Lung (tissue), 12 donors: Measurements from ENCODE around the gene POLR3A. TPM values are rescaled to one million over a fixed set of nuclear protein-coding genes. Genes with fewer than 3 reads are reported as not detected.

Source experiments
- ATAC-seq: fragments of 200-7000 bp; cut with Tn5 transposase; one replicate; pipeline ENCODE4 v1.9.1; 2020; ENCODE audit warnings: moderate number of reproducible peaks; ENCODE audit not compliant: insufficient read depth, low FRiP score
- DNase-seq, 3 donors: peaks; one replicate each; pipeline ENCODE4 v3.0.0-alpha.2; 2013 to 2017
- H3K27ac ChIP-seq, 2 donors: one replicate each; pipeline ENCODE4 v1.5.1; 2013; ENCODE audit warnings: mild to moderate bottlenecking in 2 of 2, moderate library complexity in 2 of 2, control low read depth in 1 of 2, inconsistent platforms in 1 of 2, low read depth in 1 of 2, low read length in 1 of 2
- H3K27me3 ChIP-seq, 3 donors: one replicate each; pipeline ENCODE4 v1.5.1; 2013; ENCODE audit warnings: low read length in 2 of 3; ENCODE audit not compliant: control insufficient read depth in 3 of 3, insufficient read depth in 3 of 3
- H3K36me3 ChIP-seq, 4 donors: one replicate each; pipeline ENCODE4 v1.5.1; 2013; ENCODE audit warnings: low read length in 4 of 4, mild to moderate bottlenecking in 1 of 4, moderate library complexity in 1 of 4; ENCODE audit not compliant: control insufficient read depth in 4 of 4, insufficient read depth in 4 of 4
- H3K4me1 ChIP-seq, 5 donors: one replicate each; pipeline ENCODE4 v1.5.1; 2013; ENCODE audit warnings: low read length in 5 of 5, mild to moderate bottlenecking in 2 of 5, moderate library complexity in 1 of 5; ENCODE audit not compliant: control insufficient read depth in 5 of 5, insufficient read depth in 5 of 5
- H3K4me3 ChIP-seq: one replicate; pipeline ENCODE4 v1.5.1; 2013; ENCODE audit warnings: mild to moderate bottlenecking, control low read depth, moderate library complexity
- H3K9ac ChIP-seq, 2 donors: one replicate each; pipeline ENCODE4 v1.5.1; 2013; ENCODE audit warnings: low read length in 2 of 2, control low read depth in 1 of 2; ENCODE audit not compliant: insufficient read depth in 1 of 2
- H3K9me3 ChIP-seq, 4 donors: one replicate each; pipeline ENCODE4 v1.5.1; 2013; ENCODE audit warnings: low read length in 3 of 4, mild to moderate bottlenecking in 1 of 4, moderate library complexity in 1 of 4; ENCODE audit not compliant: control insufficient read depth in 4 of 4, insufficient read depth in 3 of 4
- WGBS, 2 donors: extraction: QIAGEN DNeasy Blood & Tissue Kit; methylation state at CpG; one replicate each; pipeline ENCODE4 v1.1.7; 2013; 5-methylcytosine and 5-hydroxymethylcytosine counted together
- polyA plus RNA-seq, 2 donors: library from polyadenylated mRNA; stranded (reverse); fragments of 200-250 nt; gene quantifications; one replicate each; pipeline ENCODE4 v1.2.1, GENCODE V29; 2013
- total RNA-seq, 2 donors: library from RNA; depleted of rRNA in 1 of 2; stranded (reverse); fragments of >200 nt in 1 of 2; gene quantifications; one replicate each; pipeline ENCODE4 v1.2.1, GENCODE V29; 2014 to 2021
- TF ChIP-seq, protein P1 (sequence below): IDR thresholded peaks from 2 replicates; pipeline ENCODE4 v1.5.1; 2012; ENCODE audit warnings: mild to moderate bottlenecking; ENCODE audit errors: control extremely low read depth, extremely low read depth
- donor health status: control.
- donor health status: control.
- donor health status: Bipolar disorder and iron deficiency.
- donor health status: healthy.
- donor health status: DM: yes; HTN: yes; CAD: no.

Gene POLR3A
- total and polyA plus RNA-seq, 4 donors: 3.9 to 15.0 (median 8.7) TPM

DNA sequence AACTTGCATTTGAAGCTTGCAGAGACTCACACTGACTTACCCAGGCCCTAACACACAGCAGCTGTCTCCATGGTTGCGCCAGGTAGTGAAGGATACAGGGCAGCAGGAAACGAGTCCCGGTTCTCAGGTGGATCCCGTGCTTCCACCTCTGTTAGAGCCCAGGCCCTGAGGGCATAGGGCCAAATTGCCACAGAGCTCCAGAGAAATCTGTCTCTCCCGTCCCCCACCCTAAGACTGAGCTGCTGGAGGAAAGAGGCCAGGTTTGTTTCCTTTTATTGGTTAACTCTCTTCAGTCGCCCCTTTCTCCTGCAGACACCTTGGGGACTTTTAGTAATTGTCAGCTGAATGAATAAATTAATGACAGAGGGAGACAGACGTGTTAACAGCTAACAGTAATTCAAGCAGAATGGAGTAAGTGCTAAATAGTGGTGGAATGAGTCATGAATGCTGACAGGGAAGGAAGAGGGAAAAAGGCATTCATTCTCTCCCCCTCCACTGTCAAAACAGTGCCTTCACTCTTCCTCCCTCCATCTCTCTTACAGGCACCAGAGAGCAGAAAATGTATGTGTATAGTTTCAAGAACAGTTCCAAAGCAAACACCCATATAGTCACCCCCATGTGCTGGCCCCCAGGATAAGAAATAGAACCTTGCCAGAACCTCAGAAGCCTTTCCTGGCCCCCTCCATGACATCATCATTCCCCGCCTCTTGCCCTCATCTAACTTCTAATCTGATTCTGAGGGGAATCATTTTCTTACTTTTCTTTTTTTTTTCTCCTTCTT lies 86.0 kb downstream of the POLR3A start:
- peak in 1 of 3 donors; percentile 39 for DNase-seq
- peaks cover 0 to 16% (median 5%) of the 10 kb centered on the region in 5 donors for H3K4me1 ChIP-seq
- peak; percentile 56 for ATAC-seq
- H3K9me3 ChIP-seq: no peaks in the 10 kb centered on the region
- WGBS, 2 donors: 53 to 62% methylated on average over 8 of the region's 8 CpGs
- no peaks in the 10 kb centered on the region for H3K36me3 ChIP-seq
- no peak overlapping the region for H3K9ac ChIP-seq
- TF ChIP-seq, protein P1, sequence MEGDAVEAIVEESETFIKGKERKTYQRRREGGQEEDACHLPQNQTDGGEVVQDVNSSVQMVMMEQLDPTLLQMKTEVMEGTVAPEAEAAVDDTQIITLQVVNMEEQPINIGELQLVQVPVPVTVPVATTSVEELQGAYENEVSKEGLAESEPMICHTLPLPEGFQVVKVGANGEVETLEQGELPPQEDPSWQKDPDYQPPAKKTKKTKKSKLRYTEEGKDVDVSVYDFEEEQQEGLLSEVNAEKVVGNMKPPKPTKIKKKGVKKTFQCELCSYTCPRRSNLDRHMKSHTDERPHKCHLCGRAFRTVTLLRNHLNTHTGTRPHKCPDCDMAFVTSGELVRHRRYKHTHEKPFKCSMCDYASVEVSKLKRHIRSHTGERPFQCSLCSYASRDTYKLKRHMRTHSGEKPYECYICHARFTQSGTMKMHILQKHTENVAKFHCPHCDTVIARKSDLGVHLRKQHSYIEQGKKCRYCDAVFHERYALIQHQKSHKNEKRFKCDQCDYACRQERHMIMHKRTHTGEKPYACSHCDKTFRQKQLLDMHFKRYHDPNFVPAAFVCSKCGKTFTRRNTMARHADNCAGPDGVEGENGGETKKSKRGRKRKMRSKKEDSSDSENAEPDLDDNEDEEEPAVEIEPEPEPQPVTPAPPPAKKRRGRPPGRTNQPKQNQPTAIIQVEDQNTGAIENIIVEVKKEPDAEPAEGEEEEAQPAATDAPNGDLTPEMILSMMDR: no peak
- H3K27me3 ChIP-seq: no peaks in the 10 kb centered on the region
- H3K4me3 ChIP-seq: no peak overlapping the region
- no peak overlapping the region for H3K27ac ChIP-seq

DNA sequence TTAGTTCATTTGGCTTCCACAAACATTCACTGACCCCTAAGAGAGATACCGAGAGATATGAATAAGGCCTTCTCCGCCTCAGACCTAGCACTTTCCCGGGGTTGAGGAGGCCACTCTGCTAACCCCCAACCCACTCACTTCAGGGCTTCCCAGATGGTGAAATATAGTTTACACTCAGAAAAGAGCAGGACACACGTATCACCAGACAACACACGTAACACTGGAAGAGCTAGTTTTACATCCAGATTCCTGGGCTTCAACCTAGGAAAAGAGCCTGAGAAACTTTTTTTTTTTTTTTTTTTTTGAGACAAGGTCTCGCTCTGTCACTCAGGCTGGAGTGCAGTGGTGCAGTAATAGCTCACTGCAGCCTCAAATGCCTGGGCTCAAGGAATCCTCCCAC lies 87.5 kb downstream of the POLR3A start:
- no peak for DNase-seq
- no peak overlapping the region for H3K4me3 ChIP-seq
- TF ChIP-seq, protein P1: no peak
- no peaks in the 10 kb centered on the region for H3K27me3 ChIP-seq
- peaks cover 0 to 16% (median 5%) of the 10 kb centered on the region in 5 donors for H3K4me1 ChIP-seq
- H3K27ac ChIP-seq: no peak overlapping the region
- 93 to 95% methylated on average over 6 of the region's 6 CpGs for WGBS, 2 donors
- H3K9me3 ChIP-seq: no peaks in the 10 kb centered on the region
- ATAC-seq: no peak
- H3K9ac ChIP-seq: no peak overlapping the region
- no peaks in the 10 kb centered on the region for H3K36me3 ChIP-seq

DNA sequence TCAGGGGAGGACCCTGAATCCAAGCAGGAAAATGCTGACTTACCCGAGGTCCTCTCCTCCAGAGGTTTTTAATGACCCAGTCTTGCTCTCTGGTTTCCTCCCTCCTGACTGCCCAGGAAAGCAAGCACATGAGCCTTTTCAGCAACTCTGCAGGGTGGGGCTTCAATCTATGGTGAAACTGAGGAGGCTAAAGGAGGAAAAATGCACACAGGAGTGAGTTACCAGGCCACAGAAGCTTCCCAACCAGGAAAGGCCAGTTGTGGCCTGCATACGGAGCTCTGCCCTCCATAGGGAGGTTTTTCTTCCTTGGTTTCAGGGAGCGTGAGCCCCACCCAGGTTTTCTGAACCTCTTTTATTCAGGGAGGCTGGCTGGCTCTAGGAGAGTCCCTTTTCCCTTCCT lies 88.7 kb downstream of the POLR3A start:
- Histone ChIP-seq H3K36me3 (no peaks in the 10 kb centered on the region), H3K27me3 (no peaks in the 10 kb centered on the region), H3K27ac (no peak overlapping the region), H3K9ac (no peak overlapping the region), H3K4me1 (peaks cover 0 to 16% (median 6%) of the 10 kb centered on the region in 5 donors), H3K9me3 (no peaks in the 10 kb centered on the region), H3K4me3 (no peak overlapping the region)
- DNase-seq (no peak), ATAC-seq (no peak)
- TF ChIP-seq, protein P1: no peak
- 71% methylated on average over 3 of the region's 3 CpGs for WGBS, 2 donors
